Measurements from ENCODE around the gene SLN.

GRCh38 chr11:107747622-107748021, 35.8 kb upstream of the SLN start:
- TF ChIP-seq EZH2 (IDR thresholded peaks at IDR 0.05; ENCODE audit: insufficient read depth, poor library complexity, severe bottlenecking) (no peak), EZH2phosphoT487 (IDR thresholded peaks at IDR 0.05; ENCODE audit: insufficient read depth, low read depth) (no peak)
